ENCODE results near the gene MAP3K7CL.

DNA sequence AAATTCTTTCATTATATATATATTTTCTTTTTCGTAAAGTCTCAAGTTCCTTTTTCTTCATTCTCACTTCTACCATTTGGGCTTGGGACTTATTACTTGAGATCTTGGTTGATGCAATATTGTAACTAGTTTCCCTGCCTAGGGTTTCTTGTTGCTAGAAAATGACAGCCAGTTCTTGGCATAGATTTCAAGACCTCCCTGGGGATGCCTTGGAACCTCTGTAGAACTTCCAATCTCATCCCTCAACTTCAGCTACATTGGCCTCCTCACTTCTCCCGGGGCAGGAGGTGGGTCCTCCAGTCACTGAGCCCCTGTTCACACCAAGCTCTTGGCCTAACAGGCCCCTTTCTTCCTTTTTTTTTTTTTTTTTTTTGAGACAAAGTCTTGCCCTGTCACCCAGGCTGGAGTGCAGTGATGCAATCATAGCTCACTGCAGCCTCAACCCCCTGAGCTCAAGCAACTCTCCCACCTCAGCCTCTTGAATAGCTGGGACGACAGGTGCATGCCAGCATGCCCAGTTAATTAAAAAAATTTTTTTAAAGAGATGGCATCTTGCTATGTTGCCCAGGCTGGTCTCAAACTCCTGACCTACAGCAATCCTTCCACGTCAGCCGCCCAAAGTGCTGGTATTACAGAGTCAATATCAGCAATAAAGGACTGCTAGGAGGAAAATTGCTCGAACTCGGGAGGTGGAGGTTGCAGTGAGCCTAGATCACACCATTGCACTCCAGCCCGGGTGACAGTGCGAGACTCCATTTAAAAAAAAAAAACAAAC is 33.1 kb downstream of the MAP3K7CL start:
- TF ChIP-seq, protein P1, sequence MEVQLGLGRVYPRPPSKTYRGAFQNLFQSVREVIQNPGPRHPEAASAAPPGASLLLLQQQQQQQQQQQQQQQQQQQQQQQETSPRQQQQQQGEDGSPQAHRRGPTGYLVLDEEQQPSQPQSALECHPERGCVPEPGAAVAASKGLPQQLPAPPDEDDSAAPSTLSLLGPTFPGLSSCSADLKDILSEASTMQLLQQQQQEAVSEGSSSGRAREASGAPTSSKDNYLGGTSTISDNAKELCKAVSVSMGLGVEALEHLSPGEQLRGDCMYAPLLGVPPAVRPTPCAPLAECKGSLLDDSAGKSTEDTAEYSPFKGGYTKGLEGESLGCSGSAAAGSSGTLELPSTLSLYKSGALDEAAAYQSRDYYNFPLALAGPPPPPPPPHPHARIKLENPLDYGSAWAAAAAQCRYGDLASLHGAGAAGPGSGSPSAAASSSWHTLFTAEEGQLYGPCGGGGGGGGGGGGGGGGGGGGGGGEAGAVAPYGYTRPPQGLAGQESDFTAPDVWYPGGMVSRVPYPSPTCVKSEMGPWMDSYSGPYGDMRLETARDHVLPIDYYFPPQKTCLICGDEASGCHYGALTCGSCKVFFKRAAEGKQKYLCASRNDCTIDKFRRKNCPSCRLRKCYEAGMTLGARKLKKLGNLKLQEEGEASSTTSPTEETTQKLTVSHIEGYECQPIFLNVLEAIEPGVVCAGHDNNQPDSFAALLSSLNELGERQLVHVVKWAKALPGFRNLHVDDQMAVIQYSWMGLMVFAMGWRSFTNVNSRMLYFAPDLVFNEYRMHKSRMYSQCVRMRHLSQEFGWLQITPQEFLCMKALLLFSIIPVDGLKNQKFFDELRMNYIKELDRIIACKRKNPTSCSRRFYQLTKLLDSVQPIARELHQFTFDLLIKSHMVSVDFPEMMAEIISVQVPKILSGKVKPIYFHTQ (CRISPR knock-in tag; IDR thresholded peaks at IDR 0.05): no peak
- TF ChIP-seq, protein P2, sequence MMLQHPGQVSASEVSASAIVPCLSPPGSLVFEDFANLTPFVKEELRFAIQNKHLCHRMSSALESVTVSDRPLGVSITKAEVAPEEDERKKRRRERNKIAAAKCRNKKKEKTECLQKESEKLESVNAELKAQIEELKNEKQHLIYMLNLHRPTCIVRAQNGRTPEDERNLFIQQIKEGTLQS (CRISPR knock-in tag; conservative IDR thresholded peaks at IDR 0.05): no peak
- TF ChIP-seq, protein P3, sequence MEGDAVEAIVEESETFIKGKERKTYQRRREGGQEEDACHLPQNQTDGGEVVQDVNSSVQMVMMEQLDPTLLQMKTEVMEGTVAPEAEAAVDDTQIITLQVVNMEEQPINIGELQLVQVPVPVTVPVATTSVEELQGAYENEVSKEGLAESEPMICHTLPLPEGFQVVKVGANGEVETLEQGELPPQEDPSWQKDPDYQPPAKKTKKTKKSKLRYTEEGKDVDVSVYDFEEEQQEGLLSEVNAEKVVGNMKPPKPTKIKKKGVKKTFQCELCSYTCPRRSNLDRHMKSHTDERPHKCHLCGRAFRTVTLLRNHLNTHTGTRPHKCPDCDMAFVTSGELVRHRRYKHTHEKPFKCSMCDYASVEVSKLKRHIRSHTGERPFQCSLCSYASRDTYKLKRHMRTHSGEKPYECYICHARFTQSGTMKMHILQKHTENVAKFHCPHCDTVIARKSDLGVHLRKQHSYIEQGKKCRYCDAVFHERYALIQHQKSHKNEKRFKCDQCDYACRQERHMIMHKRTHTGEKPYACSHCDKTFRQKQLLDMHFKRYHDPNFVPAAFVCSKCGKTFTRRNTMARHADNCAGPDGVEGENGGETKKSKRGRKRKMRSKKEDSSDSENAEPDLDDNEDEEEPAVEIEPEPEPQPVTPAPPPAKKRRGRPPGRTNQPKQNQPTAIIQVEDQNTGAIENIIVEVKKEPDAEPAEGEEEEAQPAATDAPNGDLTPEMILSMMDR (IDR thresholded peaks at IDR 0.05): no peak
- TF ChIP-seq ZBTB21 (CRISPR knock-in tag; IDR thresholded peaks at IDR 0.05; ENCODE audit: borderline replicate concordance) (no peak), SP1 (CRISPR knock-in tag; conservative IDR thresholded peaks at IDR 0.05) (no peak), EMX1 (CRISPR knock-in tag; IDR thresholded peaks at IDR 0.05) (no peak), FOXP1 (CRISPR knock-in tag; IDR thresholded peaks at IDR 0.05; ENCODE audit: borderline replicate concordance) (no peak), TCF7 (CRISPR knock-in tag; IDR thresholded peaks at IDR 0.05; ENCODE audit: low read depth) (no peak)
- TF ChIP-seq, protein P4, sequence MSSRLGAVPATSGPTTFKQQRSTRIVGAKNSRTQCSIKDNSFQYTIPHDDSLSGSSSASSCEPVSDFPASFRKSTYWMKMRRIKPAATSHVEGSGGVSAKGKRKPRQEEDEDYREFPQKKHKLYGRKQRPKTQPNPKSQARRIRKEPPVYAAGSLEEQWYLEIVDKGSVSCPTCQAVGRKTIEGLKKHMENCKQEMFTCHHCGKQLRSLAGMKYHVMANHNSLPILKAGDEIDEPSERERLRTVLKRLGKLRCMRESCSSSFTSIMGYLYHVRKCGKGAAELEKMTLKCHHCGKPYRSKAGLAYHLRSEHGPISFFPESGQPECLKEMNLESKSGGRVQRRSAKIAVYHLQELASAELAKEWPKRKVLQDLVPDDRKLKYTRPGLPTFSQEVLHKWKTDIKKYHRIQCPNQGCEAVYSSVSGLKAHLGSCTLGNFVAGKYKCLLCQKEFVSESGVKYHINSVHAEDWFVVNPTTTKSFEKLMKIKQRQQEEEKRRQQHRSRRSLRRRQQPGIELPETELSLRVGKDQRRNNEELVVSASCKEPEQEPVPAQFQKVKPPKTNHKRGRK (CRISPR knock-in tag; IDR thresholded peaks at IDR 0.05; ENCODE audit: borderline replicate concordance): no peak
- TF ChIP-seq, protein P5, sequence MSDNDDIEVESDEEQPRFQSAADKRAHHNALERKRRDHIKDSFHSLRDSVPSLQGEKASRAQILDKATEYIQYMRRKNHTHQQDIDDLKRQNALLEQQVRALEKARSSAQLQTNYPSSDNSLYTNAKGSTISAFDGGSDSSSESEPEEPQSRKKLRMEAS (CRISPR knock-in tag; IDR thresholded peaks at IDR 0.05): no peak
- TF ChIP-seq, protein P6, sequence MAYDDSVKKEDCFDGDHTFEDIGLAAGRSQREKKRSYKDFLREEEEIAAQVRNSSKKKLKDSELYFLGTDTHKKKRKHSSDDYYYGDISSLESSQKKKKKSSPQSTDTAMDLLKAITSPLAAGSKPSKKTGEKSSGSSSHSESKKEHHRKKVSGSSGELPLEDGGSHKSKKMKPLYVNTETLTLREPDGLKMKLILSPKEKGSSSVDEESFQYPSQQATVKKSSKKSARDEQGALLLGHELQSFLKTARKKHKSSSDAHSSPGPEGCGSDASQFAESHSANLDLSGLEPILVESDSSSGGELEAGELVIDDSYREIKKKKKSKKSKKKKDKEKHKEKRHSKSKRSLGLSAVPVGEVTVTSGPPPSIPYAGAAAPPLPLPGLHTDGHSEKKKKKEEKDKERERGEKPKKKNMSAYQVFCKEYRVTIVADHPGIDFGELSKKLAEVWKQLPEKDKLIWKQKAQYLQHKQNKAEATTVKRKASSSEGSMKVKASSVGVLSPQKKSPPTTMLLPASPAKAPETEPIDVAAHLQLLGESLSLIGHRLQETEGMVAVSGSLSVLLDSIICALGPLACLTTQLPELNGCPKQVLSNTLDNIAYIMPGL (CRISPR knock-in tag; IDR thresholded peaks at IDR 0.05): no peak
- TF ChIP-seq, protein P7, sequence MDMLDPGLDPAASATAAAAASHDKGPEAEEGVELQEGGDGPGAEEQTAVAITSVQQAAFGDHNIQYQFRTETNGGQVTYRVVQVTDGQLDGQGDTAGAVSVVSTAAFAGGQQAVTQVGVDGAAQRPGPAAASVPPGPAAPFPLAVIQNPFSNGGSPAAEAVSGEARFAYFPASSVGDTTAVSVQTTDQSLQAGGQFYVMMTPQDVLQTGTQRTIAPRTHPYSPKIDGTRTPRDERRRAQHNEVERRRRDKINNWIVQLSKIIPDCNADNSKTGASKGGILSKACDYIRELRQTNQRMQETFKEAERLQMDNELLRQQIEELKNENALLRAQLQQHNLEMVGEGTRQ (CRISPR knock-in tag; IDR thresholded peaks at IDR 0.05): no peak
- TF ChIP-seq, protein P8, sequence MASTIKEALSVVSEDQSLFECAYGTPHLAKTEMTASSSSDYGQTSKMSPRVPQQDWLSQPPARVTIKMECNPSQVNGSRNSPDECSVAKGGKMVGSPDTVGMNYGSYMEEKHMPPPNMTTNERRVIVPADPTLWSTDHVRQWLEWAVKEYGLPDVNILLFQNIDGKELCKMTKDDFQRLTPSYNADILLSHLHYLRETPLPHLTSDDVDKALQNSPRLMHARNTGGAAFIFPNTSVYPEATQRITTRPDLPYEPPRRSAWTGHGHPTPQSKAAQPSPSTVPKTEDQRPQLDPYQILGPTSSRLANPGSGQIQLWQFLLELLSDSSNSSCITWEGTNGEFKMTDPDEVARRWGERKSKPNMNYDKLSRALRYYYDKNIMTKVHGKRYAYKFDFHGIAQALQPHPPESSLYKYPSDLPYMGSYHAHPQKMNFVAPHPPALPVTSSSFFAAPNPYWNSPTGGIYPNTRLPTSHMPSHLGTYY (CRISPR knock-in tag; IDR thresholded peaks at IDR 0.05): no peak

All from WTC11 (cell line).